GM19463 (cell line): ENCODE results near the gene CST7.
"Not testable (repeated sequence)": the region's sequence is repeated elsewhere in the genome, so short reads cannot be mapped to it uniquely, and the experiment has no call there.

Source experiments
- ATAC-seq: cut with Tn5 transposase; IDR thresholded peaks from one replicate; pipeline ENCODE4 v1.9.1; 2021; ENCODE audit warnings: mild to moderate bottlenecking, moderate library complexity; ENCODE audit not compliant: unreplicated experiment

CST7 gene

GRCh38 chr20:24948939-24949679, at the start of gene CST7:
Gene CST7, plus strand, starts transcription at chr20:24949269. Its CDS starts 237 bp downstream, at chr20:24949506.
- no peak for ATAC-seq

- ATAC-seq, result no peak
Observed at GRCh38 chr20:24906806-24907205, 42.3 kb upstream of the CST7 start.

GRCh38 chr20:24908642-24909041, 40.4 kb upstream of the CST7 start:
- no peak for ATAC-seq

GRCh38 chr20:24909086-24909780, 39.8 kb upstream of the CST7 start:
- no peak for ATAC-seq

- ATAC-seq, result no peak
Observed at GRCh38 chr20:24909861-24910260, 39.2 kb upstream of the CST7 start.

- no peak for ATAC-seq
Observed at GRCh38 chr20:24910461-24910860, 38.6 kb upstream of the CST7 start.

- ATAC-seq, result no peak
Observed at GRCh38 chr20:24911461-24911860, 37.6 kb upstream of the CST7 start.

GRCh38 chr20:24912397-24913075, 36.5 kb upstream of the CST7 start:
- ATAC-seq, result no peak

- ATAC-seq, result no peak
Observed at GRCh38 chr20:24913076-24913628, 35.9 kb upstream of the CST7 start.

- ATAC-seq, result no peak
Observed at GRCh38 chr20:24914388-24915241, 34.5 kb upstream of the CST7 start.

- no peak for ATAC-seq
Observed at GRCh38 chr20:24915440-24915839, 33.6 kb upstream of the CST7 start.

GRCh38 chr20:24915892-24916291, 33.2 kb upstream of the CST7 start:
- ATAC-seq, result no peak

GRCh38 chr20:24916412-24916811, 32.7 kb upstream of the CST7 start:
- no peak for ATAC-seq

- ATAC-seq, result no peak
Observed at GRCh38 chr20:24917056-24917455, 32.0 kb upstream of the CST7 start.

- ATAC-seq, result no peak
Observed at GRCh38 chr20:24917797-24918578, 31.1 kb upstream of the CST7 start.

- no peak for ATAC-seq
Observed at GRCh38 chr20:24918579-24919566, 30.2 kb upstream of the CST7 start.

- not testable (repeated sequence) for ATAC-seq
Observed at GRCh38 chr20:24919665-24920064, 29.4 kb upstream of the CST7 start.

GRCh38 chr20:24920706-24921105, 28.4 kb upstream of the CST7 start:
- not testable (repeated sequence) for ATAC-seq

- ATAC-seq, result not testable (repeated sequence)
Observed at GRCh38 chr20:24929259-24929658, 19.8 kb upstream of the CST7 start.
